ENCODE results near the gene SPTLC1. TPM values are rescaled to one million over a fixed set of nuclear protein-coding genes. Genes with fewer than 3 reads are reported as not detected.
"Not testable (repeated sequence)": the region's sequence is repeated elsewhere in the genome, so short reads cannot be mapped to it uniquely, and the experiment has no call there.

SPTLC1 gene
- total RNA-seq, 1 experiment from 2014 or later = 63.3 TPM

DNA sequence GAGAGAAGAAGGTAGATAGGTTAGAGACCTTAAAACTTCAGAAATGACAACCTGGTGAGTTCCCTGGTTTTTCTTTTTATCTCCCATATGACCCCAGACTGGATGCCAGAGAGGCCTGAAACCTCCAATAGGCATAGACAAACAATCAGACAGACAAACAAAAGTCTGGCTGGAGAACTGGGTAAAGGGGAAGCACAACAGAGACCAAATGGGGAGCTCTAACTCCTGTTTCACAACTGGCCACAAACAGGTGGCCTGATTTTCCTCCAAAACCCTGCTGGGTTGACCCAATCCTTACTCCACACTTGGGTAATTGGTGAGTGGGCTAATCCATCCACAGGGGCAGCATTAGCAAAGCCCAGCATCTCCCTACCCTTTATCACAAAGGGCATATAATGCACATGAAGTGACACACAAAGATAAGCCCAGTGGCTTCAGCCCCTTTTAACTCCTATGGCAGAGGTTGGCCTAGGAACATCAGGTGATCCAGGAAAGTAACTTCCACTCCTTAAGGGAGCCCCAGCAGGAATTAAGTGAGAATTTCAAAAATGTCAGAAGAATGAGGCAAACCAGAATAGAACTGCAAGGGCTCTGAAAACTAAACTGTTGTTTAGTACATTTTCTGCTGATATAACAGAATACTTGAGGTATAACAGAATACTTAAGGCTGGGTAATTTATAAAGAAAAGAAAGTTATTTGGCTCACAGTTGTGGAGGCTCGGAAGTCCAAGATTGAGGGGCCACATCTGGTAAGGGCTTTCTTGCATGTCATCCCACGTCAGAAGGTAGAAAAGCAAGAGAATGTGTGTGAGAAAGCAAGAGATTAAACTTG, 104.3 kb downstream of the SPTLC1 start:
- no peak overlapping the region for H3K27ac ChIP-seq (ENCODE audit: low read length)
- no peak for ATAC-seq
- no peak overlapping the region for H3K4me3 ChIP-seq (ENCODE audit: low read length)
- no peak for DNase-seq
- H3K36me3 ChIP-seq (ENCODE audit: low read depth, low read length) = no peaks in the 10 kb centered on the region
- ChIA-PET POLR2A (ENCODE audit: unreplicated experiment) (no interaction called here), CTCF (no interaction called here)
- H3F3A ChIP-seq (ENCODE audit: low read length, unreplicated experiment) = no peaks in the 10 kb centered on the region
- intact Hi-C loops (cut with micrococcal nuclease) = no loop called here
- H2AFZ ChIP-seq (ENCODE audit: low read length) = no peak overlapping the region
- H3K9ac ChIP-seq (ENCODE audit: low read length) = no peak overlapping the region
- H3K4me2 ChIP-seq (ENCODE audit: low read length) = no peak overlapping the region
- H4K20me1 ChIP-seq (ENCODE audit: low read length) = no peaks in the 10 kb centered on the region
- H3K9me3 ChIP-seq (ENCODE audit: low read length) = no peaks in the 10 kb centered on the region
- no peaks in the 10 kb centered on the region for H3K27me3 ChIP-seq (ENCODE audit: low read length)
- no peak for TF ChIP-seq EZH2phosphoT487 (IDR thresholded peaks at IDR 0.05; ENCODE audit: borderline replicate concordance, low read length)
- no peak for TF ChIP-seq EZH2 (IDR thresholded peaks at IDR 0.05; ENCODE audit: low read length, unreplicated experiment)
- TF ChIP-seq, protein P1, sequence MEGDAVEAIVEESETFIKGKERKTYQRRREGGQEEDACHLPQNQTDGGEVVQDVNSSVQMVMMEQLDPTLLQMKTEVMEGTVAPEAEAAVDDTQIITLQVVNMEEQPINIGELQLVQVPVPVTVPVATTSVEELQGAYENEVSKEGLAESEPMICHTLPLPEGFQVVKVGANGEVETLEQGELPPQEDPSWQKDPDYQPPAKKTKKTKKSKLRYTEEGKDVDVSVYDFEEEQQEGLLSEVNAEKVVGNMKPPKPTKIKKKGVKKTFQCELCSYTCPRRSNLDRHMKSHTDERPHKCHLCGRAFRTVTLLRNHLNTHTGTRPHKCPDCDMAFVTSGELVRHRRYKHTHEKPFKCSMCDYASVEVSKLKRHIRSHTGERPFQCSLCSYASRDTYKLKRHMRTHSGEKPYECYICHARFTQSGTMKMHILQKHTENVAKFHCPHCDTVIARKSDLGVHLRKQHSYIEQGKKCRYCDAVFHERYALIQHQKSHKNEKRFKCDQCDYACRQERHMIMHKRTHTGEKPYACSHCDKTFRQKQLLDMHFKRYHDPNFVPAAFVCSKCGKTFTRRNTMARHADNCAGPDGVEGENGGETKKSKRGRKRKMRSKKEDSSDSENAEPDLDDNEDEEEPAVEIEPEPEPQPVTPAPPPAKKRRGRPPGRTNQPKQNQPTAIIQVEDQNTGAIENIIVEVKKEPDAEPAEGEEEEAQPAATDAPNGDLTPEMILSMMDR (conservative IDR thresholded peaks at IDR 0.05; ENCODE audit: low read depth, low read length) = no peak
- BruUV-seq (replicated peaks) = no TSS peak
- H3K4me1 ChIP-seq (ENCODE audit: insufficient read depth, low read length) = no peaks in the 10 kb centered on the region
- H3K79me2 ChIP-seq (ENCODE audit: low read length) = no peaks in the 10 kb centered on the region
- H3K9me2 ChIP-seq (replicated peaks; ENCODE audit: low read length) = no peaks in the 10 kb centered on the region

DNA sequence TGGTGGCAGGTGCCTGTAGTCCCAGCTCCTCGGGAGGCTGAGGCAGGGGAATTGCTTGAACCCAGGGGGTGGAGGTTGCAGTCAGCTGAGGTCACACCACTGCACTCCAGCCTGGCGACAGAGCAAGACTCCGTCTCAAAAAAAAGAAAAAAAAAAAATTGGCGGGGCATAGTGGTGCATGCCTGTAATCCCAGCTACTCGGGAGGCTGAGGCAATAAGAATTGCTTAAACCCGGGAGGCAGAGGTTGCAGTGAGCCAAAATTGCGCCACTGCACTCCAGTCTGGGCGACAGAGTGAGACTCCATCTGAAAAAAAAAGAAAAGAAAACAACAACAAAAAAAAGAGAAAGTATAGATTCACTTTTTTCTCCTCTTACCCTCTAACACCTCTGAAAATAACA, 105.0 kb downstream of the SPTLC1 start:
- intact Hi-C loops (cut with micrococcal nuclease); H3K27me3 ChIP-seq (ENCODE audit: low read length); H3K79me2 ChIP-seq (ENCODE audit: low read length); DNase-seq; H3K36me3 ChIP-seq (ENCODE audit: low read depth, low read length); H3K4me3 ChIP-seq (ENCODE audit: low read length); ATAC-seq; H4K20me1 ChIP-seq (ENCODE audit: low read length); CTCF ChIA-PET; POLR2A ChIA-PET (ENCODE audit: unreplicated experiment); BruUV-seq (replicated peaks); H3K4me2 ChIP-seq (ENCODE audit: low read length); H3F3A ChIP-seq (ENCODE audit: low read length, unreplicated experiment); H2AFZ ChIP-seq (ENCODE audit: low read length); H3K9me3 ChIP-seq (ENCODE audit: low read length); H3K9ac ChIP-seq (ENCODE audit: low read length); H3K4me1 ChIP-seq (ENCODE audit: insufficient read depth, low read length); H3K27ac ChIP-seq (ENCODE audit: low read length); H3K9me2 ChIP-seq (replicated peaks; ENCODE audit: low read length): not testable (repeated sequence)

DNA sequence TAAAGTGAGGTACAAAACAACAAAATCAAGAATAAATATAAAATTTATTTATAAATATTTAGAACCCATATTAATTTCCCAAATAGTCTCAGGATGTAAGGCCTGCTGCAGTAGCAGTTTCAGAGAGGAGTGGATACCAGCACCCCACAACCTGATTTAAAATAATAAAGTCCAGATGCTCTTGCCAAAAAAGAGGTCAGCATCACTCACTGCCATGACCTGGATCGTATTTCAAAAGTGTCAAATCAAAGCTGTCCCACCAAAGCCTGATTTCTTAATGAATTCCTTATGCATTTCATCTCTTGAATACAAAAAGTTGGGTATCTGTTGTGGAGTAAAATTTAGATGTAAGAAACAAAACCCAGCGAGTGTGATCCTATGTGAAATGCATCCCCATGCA, 107.2 kb downstream of the SPTLC1 start:
- Histone ChIP-seq H3K9ac (ENCODE audit: low read length) (no peak overlapping the region), H2AFZ (ENCODE audit: low read length) (no peak overlapping the region), H3K27me3 (ENCODE audit: low read length) (no peaks in the 10 kb centered on the region), H4K20me1 (ENCODE audit: low read length) (no peaks in the 10 kb centered on the region), H3K4me3 (ENCODE audit: low read length) (no peak overlapping the region), H3K9me3 (ENCODE audit: low read length) (no peaks in the 10 kb centered on the region), H3K27ac (ENCODE audit: low read length) (no peak overlapping the region), H3K4me2 (ENCODE audit: low read length) (no peak overlapping the region), H3K36me3 (ENCODE audit: low read depth, low read length) (no peaks in the 10 kb centered on the region), H3K9me2 (replicated peaks; ENCODE audit: low read length) (no peaks in the 10 kb centered on the region), H3K79me2 (ENCODE audit: low read length) (no peaks in the 10 kb centered on the region), H3K4me1 (ENCODE audit: insufficient read depth, low read length) (no peaks in the 10 kb centered on the region), H3F3A (ENCODE audit: low read length, unreplicated experiment) (no peaks in the 10 kb centered on the region)
- ChIA-PET CTCF (no interaction called here), POLR2A (ENCODE audit: unreplicated experiment) (no interaction called here)
- TF ChIP-seq EZH2phosphoT487 (IDR thresholded peaks at IDR 0.05; ENCODE audit: borderline replicate concordance, low read length) (no peak), EZH2 (IDR thresholded peaks at IDR 0.05; ENCODE audit: low read length, unreplicated experiment) (no peak)
- TF ChIP-seq, protein P1 (conservative IDR thresholded peaks at IDR 0.05; ENCODE audit: low read depth, low read length) = no peak
- intact Hi-C loops (cut with micrococcal nuclease) = no loop called here
- DNase-seq (no peak), ATAC-seq (no peak)
- no TSS peak for BruUV-seq (replicated peaks)
